ENCODE measurements around the gene MEIG1.

GRCh38 chr10:14958872-14959220, 342 bp upstream of the MEIG1 start:
- TF ChIP-seq CTCF (IDR thresholded peaks at IDR 0.05) (no peak), REST (IDR thresholded peaks at IDR 0.05; ENCODE audit: insufficient read depth in 1 of 2, low read depth in 2 of 2, low read length in 1 of 2) (no peak), POLR2AphosphoS5 (IDR thresholded peaks at IDR 0.05; ENCODE audit: low read depth, low read length) (no peak)
